Kidney epithelial cell (primary cell): Measurements from ENCODE around the gene LRIT2. TPM values are rescaled to one million over a fixed set of nuclear protein-coding genes. Genes with fewer than 3 reads are reported as not detected.

ENCODE experiments used
- DNase-seq: peaks from one replicate; pipeline ENCODE4 v3.0.0-alpha.2; 2010; ENCODE audit warnings: low read depth
- H3K27me3 ChIP-seq: 2 replicates; pipeline ENCODE4 v1.6.0; 2011; ENCODE audit warnings: low read length; ENCODE audit not compliant: control insufficient read depth, insufficient read depth
- H3K36me3 ChIP-seq: 2 replicates; pipeline ENCODE4 v1.5.1; 2011; ENCODE audit warnings: low read length; ENCODE audit not compliant: control insufficient read depth, insufficient read depth
- H3K4me3 ChIP-seq: 2 replicates; pipeline ENCODE4 v1.5.1; 2011; ENCODE audit warnings: low read depth, mild to moderate bottlenecking, control low read depth, low read length
- CTCF ChIP-seq: IDR thresholded peaks from 2 replicates; pipeline ENCODE4 v1.5.1; 2011; ENCODE audit warnings: mild to moderate bottlenecking, moderate library complexity, low read length, control low read depth, inconsistent platforms; ENCODE audit not compliant: insufficient read depth, poor library complexity, severe bottlenecking
- total RNA-seq: library from RNA; depleted of rRNA; stranded (reverse); fragments of >200 nt; gene quantifications from 2 replicates; pipeline ENCODE4 v1.2.3, GENCODE V29; 2015

The LRIT2 gene
- total RNA-seq, 1 donor from 2014 or later = not detected

- H3K27me3 ChIP-seq = no peaks in the 10 kb centered on the region
- no peak for DNase-seq
- peak; percentile 63 for TF ChIP-seq CTCF
- H3K36me3 ChIP-seq = no peaks in the 10 kb centered on the region
- no peak overlapping the region for H3K4me3 ChIP-seq
Observed at GRCh38 chr10:84204122-84204521, 21.2 kb downstream of the LRIT2 start.

- Histone ChIP-seq H3K27me3 (no peaks in the 10 kb centered on the region), H3K36me3 (no peaks in the 10 kb centered on the region), H3K4me3 (no peak overlapping the region)
- no peak for TF ChIP-seq CTCF
- no peak for DNase-seq
Observed at GRCh38 chr10:84202349-84202748, 23.0 kb downstream of the LRIT2 start.

- Histone ChIP-seq H3K4me3 (no peak overlapping the region), H3K27me3 (no peaks in the 10 kb centered on the region), H3K36me3 (no peaks in the 10 kb centered on the region)
- TF ChIP-seq CTCF = no peak
- no peak for DNase-seq
Observed at GRCh38 chr10:84201682-84202081, 23.7 kb downstream of the LRIT2 start.

GRCh38 chr10:84201244-84201606 lies 24.1 kb downstream of the LRIT2 start:
- H3K4me3 ChIP-seq = no peak overlapping the region
- TF ChIP-seq CTCF = no peak
- H3K36me3 ChIP-seq = no peaks in the 10 kb centered on the region
- no peak for DNase-seq
- peaks cover under 1% of the 10 kb centered on the region for H3K27me3 ChIP-seq

GRCh38 chr10:84200537-84201243 lies 24.7 kb downstream of the LRIT2 start:
- peaks cover 6% of the 10 kb centered on the region for H3K27me3 ChIP-seq

More at GRCh38 chr10:84200537-84201243, 24.7 kb downstream of the LRIT2 start:
- no peaks in the 10 kb centered on the region for H3K36me3 ChIP-seq
- no peak for TF ChIP-seq CTCF
- no peak for DNase-seq
- no peak overlapping the region for H3K4me3 ChIP-seq
